Measurements from ENCODE around the gene UBN1.

Gene UBN1

DNA sequence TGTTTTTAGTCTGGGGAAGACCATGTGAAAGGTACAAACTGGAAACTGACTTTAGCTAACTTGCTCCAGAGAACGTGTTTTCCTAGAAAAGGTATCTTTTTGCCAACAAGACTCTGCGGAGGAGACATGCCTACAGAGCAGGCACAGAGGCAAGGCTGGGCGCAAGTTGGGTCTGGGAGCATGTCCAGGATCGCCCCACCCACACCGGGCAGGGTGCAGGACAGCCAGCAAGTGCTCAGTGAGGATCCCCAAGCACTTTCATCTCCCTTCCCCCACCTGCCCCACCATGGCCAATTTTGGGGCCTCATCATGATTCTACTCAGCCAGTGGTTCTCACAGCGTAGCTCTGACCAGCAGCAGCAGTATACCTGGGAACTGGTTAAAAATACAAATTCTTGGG lies 26.6 kb upstream of the UBN1 start:
- no peak overlapping the region for H3K4me3 ChIP-seq (ENCODE audit: low read depth, low read length)
- DNase-seq (ENCODE audit: low read depth), result no peak
- TF ChIP-seq, protein P1, sequence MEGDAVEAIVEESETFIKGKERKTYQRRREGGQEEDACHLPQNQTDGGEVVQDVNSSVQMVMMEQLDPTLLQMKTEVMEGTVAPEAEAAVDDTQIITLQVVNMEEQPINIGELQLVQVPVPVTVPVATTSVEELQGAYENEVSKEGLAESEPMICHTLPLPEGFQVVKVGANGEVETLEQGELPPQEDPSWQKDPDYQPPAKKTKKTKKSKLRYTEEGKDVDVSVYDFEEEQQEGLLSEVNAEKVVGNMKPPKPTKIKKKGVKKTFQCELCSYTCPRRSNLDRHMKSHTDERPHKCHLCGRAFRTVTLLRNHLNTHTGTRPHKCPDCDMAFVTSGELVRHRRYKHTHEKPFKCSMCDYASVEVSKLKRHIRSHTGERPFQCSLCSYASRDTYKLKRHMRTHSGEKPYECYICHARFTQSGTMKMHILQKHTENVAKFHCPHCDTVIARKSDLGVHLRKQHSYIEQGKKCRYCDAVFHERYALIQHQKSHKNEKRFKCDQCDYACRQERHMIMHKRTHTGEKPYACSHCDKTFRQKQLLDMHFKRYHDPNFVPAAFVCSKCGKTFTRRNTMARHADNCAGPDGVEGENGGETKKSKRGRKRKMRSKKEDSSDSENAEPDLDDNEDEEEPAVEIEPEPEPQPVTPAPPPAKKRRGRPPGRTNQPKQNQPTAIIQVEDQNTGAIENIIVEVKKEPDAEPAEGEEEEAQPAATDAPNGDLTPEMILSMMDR (IDR thresholded peaks at IDR 0.05; ENCODE audit: insufficient read depth, low read depth, low read length, missing control alignments), result no peak

- no peak for DNase-seq (ENCODE audit: low read depth)
- TF ChIP-seq, protein P1 (IDR thresholded peaks at IDR 0.05; ENCODE audit: insufficient read depth, low read depth, low read length, missing control alignments), result no peak
- H3K4me3 ChIP-seq (ENCODE audit: low read depth, low read length), result no peak overlapping the region
Observed at GRCh38 chr16:4825196-4825595, 22.1 kb upstream of the UBN1 start.

- TF ChIP-seq, protein P1 (IDR thresholded peaks at IDR 0.05; ENCODE audit: insufficient read depth, low read depth, low read length, missing control alignments), result no peak
- DNase-seq (ENCODE audit: low read depth), result no peak
- no peak overlapping the region for H3K4me3 ChIP-seq (ENCODE audit: low read depth, low read length)
Observed at GRCh38 chr16:4826526-4826925, 20.8 kb upstream of the UBN1 start.

DNA sequence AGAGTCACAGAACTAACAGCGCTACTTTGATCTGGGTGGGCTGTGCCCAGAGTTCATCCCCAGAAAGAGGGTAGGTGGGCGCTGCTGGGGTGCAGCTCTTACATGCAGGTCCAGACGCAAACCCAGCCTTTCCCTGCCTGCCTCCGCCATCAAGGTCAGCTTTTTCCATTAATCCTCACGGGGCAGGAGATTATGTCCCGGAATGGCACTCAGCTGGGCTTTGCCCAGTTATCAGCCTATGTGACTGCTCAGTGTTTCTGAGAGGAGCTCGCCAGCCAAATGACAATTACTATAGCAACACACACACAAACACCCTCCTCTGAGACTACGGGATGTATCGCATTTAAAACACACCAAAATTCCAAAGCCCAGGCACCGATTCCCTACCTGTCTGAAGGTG lies 20.3 kb upstream of the UBN1 start:
- TF ChIP-seq, protein P1 (IDR thresholded peaks at IDR 0.05; ENCODE audit: insufficient read depth, low read depth, low read length, missing control alignments), result no peak
- H3K4me3 ChIP-seq (ENCODE audit: low read depth, low read length), result no peak overlapping the region
- DNase-seq (ENCODE audit: low read depth), result no peak

DNA sequence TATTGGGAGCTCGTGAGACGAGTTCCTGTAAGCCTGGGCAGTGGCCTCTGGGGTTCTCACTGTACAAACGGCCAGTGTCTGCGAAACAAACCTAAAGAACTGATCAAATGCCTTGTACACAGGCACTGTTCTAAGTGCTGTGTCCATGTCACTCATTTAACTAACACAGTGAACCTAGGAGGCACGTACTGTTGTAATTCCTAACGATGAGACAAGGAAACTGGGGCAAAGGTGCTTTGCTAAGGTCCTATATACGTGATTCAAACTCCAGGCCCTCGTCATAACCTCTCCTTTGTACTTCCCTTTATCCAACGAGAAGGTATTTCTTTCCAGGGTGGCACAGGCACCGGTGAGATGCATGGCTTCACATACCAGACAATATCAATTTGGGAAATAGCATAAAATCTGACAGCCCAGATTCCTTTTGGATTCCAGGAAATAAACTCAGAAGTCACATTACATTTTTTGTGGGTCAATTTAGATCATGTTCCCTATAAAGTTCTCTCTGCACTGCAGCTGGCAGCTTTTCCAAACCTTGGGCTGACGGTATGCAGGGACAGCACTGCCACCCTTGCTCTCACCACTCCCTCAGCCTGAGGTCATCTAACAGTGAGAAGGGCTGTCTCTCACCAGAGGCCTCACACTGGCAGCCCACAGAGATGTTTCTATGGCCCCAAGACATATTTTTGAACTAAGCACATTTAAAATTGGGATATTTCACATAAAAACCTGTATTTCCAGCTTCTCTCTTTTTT lies 18.5 kb upstream of the UBN1 start:
- TF ChIP-seq, protein P1 (IDR thresholded peaks at IDR 0.05; ENCODE audit: insufficient read depth, low read depth, low read length, missing control alignments), result no peak
- DNase-seq (ENCODE audit: low read depth), result no peak
- no peak overlapping the region for H3K4me3 ChIP-seq (ENCODE audit: low read depth, low read length)

GRCh38 chr16:4830408-4830807 lies 16.9 kb upstream of the UBN1 start:
- no peak for DNase-seq (ENCODE audit: low read depth)
- TF ChIP-seq, protein P1 (IDR thresholded peaks at IDR 0.05; ENCODE audit: insufficient read depth, low read depth, low read length, missing control alignments), result no peak
- no peak overlapping the region for H3K4me3 ChIP-seq (ENCODE audit: low read depth, low read length)

DNA sequence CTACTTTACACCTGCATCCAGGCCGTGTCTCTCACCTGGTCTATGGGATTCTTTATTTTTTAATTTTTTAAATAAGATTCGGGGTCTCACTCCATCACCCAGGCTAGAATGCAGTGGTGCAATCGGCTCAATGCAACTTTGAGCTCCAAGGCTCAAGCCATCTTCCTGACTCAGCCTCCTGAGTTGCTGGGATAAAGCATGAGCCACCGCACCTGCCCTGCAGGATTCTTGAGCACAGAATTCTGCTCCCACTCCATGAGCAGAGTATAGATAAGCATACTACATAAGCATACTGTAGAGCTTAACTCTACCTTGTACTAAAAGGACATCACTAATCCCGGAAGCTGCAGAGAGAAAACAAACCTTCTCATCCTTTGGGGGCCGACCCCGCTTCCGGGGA lies 15.7 kb upstream of the UBN1 start:
- TF ChIP-seq, protein P1 (IDR thresholded peaks at IDR 0.05; ENCODE audit: insufficient read depth, low read depth, low read length, missing control alignments), result no peak
- no peak overlapping the region for H3K4me3 ChIP-seq (ENCODE audit: low read depth, low read length)
- no peak for DNase-seq (ENCODE audit: low read depth)

All from GM12865 (cell line).